WTC11 (cell line): ENCODE data around the gene SAMD8.

Source experiments
- CTCF ChIP-seq: fragments of 200-600 bp; IDR thresholded peaks from 2 replicates; pipeline ENCODE4 v1.8.0; 2022; ENCODE audit warnings: antibody characterized with exemption
- E2F1 ChIP-seq: sonication (generic); formaldehyde crosslinking; IDR thresholded peaks from 2 replicates; pipeline ENCODE4 v1.8.0; 2022; ENCODE audit warnings: mild to moderate bottlenecking, missing genetic modification reagents
- MLX ChIP-seq: sonication (generic); formaldehyde crosslinking; IDR thresholded peaks from 2 replicates; pipeline ENCODE4 v1.8.1; 2023; ENCODE audit warnings: mild to moderate bottlenecking, missing genetic modification reagents, moderate library complexity
- PREB ChIP-seq: sonication (generic); formaldehyde crosslinking; IDR thresholded peaks from 2 replicates; pipeline ENCODE4 v1.8.1; 2022; ENCODE audit warnings: mild to moderate bottlenecking, missing genetic modification reagents, moderate library complexity, borderline replicate concordance
- SP1 ChIP-seq: sonication (generic); formaldehyde crosslinking; conservative IDR thresholded peaks from 2 replicates; pipeline ENCODE4 v1.8.1; 2022; ENCODE audit warnings: missing genetic modification reagents
- USF2 ChIP-seq: sonication (generic); formaldehyde crosslinking; IDR thresholded peaks from 2 replicates; pipeline ENCODE4 v1.8.1; 2023; ENCODE audit warnings: mild to moderate bottlenecking, missing genetic modification reagents, moderate library complexity
- ZNF423 ChIP-seq: fragments of 250-450 bp; sonication (Bioruptor Pico); IDR thresholded peaks from 2 replicates; pipeline ENCODE4 v2.1.2; 2022; ENCODE audit warnings: mild to moderate bottlenecking, moderate library complexity

GRCh38 chr10:75105576-75106197, 5.8 kb upstream of the SAMD8 start:
- TF ChIP-seq E2F1, result no peak
- no peak for TF ChIP-seq ZNF423 (CRISPR knock-in tag)
- no peak for TF ChIP-seq USF2 (CRISPR knock-in tag)
- no peak for TF ChIP-seq SP1
- TF ChIP-seq MLX (CRISPR knock-in tag), result no peak
- no peak for TF ChIP-seq PREB (CRISPR knock-in tag)
- no peak for TF ChIP-seq CTCF
